LNCAP (cell line): Measurements from ENCODE around the gene CUEDC1.

Source experiments
- TF ChIP-seq, protein P1 (sequence below): fragments of 450-650 bp; IDR thresholded peaks from 2 replicates; pipeline ENCODE4 v1.5.1; 2017; ENCODE audit warnings: mild to moderate bottlenecking

Gene CUEDC1

DNA sequence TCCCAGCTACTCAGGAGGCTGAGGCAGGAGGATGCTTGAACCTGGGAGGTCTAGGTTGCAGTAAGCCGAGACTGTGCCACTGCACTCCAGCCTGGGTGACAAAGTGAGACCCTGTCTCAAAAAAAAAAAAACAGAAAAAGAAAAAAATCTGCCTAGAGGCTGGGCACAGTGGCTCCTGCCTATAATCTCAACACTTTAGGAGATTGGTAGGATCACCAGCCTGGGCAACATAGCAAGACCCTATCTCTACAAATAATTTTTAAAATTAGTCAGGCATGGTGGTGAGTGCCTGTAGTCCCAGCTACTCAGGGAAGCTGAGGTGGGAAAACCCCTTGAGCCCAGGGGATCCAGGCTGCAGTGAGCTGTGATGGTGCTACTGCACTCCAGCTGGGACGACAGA, 17.7 kb downstream of the CUEDC1 start:
- TF ChIP-seq, protein P1, sequence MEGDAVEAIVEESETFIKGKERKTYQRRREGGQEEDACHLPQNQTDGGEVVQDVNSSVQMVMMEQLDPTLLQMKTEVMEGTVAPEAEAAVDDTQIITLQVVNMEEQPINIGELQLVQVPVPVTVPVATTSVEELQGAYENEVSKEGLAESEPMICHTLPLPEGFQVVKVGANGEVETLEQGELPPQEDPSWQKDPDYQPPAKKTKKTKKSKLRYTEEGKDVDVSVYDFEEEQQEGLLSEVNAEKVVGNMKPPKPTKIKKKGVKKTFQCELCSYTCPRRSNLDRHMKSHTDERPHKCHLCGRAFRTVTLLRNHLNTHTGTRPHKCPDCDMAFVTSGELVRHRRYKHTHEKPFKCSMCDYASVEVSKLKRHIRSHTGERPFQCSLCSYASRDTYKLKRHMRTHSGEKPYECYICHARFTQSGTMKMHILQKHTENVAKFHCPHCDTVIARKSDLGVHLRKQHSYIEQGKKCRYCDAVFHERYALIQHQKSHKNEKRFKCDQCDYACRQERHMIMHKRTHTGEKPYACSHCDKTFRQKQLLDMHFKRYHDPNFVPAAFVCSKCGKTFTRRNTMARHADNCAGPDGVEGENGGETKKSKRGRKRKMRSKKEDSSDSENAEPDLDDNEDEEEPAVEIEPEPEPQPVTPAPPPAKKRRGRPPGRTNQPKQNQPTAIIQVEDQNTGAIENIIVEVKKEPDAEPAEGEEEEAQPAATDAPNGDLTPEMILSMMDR: no peak

DNA sequence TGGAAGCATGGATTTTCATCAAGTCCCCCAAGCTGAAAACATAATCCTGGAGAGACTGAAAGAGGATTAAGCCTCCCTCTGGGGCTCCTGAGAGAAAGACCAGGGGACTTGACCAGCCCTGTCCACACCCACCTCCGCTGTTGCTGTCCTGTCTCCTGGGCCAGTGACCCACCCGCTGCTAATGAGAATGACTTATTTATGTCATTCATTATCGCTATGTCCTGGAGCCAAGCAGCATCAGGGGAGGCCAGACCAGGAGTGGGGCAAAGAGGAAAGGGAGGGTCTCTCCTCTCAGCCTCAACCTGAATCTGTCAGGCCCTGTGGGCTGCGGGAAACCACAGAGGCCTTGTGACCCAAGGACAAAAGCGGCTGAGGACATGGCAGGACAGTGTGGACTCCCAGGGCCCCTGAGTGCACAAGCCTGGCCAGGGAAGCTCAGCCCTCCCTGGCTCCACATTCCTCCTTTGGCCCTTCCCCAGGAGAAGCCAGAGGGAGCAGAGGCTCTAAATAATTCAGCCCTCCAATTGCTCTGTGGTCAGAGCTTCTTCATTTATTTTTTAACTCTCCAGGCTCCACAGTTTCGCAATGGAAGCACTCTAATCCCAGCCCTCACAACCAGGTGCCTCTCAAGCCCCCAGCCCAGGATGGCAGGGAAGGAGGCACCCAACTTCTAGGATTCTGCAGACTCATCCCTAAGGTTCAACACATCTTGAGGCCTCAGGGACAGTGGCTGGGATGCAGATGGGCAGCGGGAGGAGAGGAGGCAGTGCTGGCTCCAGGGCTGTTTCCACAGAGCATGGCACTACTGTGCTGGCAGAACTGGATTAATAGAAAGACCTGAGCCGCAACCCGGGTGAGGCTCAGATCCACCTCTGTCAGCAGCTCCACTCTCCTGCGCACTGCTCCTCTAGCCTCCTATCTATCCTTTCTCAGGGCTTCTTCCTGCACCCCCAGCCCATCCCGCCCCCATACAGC, 19.1 kb downstream of the CUEDC1 start:
- TF ChIP-seq, protein P1: no peak

DNA sequence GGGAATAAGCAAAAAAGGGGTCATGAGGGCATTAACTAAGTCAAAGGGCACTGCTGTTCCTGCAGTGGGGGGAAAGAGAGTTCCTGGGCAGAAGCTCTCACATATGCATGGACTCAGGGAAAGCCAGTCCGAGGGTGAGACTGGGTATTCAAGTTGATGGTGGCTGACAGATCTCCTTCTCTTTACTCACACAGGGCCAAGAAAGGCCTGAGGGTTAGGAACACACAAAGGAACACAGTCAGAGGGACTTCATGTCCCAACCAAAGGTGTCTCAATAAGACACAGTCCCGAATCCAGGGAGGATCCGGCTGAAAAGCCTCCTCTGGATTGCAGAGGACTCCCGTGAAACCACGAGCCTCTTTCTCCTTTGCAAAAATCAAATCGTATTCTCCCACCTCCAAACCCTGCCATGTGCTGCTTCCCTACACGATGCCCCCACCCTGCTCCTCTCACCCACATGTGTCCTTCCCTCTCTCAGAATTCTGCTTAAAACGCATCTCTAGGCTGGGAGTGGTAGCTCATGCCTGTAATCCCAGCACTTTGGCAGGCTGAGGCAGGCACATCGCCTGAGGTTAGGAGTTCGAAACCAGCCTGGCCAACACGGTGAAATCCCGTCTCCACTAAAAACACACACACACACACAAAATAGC, 23.6 kb downstream of the CUEDC1 start:
- TF ChIP-seq, protein P1: no peak

DNA sequence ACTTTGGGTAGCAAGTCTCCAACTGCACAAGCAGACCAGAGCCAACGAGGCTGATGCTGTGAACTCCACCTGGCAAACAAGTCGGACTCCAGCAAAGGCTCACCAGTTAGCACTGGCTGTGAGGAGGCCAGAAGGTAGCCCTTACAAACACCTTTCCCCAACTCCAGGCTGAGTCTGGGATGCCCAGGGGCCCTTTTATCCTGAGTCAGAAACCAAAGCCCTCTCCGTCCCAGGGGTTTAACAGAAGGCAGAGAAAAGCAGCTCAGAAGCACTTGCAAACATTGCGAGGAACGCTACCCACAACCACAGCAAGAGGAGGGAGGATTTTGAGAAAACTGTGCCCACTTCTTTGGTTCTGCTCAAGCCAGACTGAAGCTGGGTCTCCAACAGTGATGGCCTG, 25.0 kb downstream of the CUEDC1 start:
- TF ChIP-seq, protein P1: no peak

DNA sequence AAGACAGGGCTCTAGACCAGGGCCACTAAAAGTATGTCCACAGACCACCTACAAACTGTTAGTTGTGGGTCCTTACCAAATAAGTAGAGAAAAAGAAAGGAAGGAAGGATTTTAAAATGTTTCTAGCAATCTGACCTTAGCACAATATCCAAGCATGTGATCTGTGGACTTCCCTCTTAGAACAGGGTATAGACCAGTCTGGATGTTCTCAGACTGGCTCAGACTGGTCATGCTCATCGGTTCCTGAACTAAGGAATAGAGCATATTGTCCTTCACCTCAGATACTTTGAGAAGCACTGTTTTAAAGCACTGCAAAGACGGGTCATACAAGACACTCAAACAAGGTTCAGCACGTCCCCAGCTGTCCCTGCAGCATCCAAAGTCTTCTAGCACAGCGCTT, 25.8 kb downstream of the CUEDC1 start:
- TF ChIP-seq, protein P1: no peak

DNA sequence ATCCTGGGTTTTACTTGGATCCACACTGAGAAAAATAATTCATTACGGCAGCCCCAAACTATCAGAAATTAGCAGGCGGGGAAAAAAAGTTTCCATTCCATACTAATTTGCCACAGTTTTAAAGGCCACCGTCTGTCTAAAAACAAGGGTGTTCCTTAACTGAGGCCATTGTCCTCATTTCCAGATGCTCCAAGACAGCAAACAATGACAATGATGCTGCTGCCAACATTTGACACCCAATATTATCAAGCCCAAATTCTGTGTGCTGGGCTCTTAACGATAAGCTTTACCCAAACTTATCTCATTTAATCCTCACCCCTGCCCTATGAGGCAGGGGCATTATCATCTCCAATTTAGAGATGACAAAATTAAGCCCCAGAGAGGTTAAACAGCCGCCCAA, 26.3 kb downstream of the CUEDC1 start:
- TF ChIP-seq, protein P1: no peak

DNA sequence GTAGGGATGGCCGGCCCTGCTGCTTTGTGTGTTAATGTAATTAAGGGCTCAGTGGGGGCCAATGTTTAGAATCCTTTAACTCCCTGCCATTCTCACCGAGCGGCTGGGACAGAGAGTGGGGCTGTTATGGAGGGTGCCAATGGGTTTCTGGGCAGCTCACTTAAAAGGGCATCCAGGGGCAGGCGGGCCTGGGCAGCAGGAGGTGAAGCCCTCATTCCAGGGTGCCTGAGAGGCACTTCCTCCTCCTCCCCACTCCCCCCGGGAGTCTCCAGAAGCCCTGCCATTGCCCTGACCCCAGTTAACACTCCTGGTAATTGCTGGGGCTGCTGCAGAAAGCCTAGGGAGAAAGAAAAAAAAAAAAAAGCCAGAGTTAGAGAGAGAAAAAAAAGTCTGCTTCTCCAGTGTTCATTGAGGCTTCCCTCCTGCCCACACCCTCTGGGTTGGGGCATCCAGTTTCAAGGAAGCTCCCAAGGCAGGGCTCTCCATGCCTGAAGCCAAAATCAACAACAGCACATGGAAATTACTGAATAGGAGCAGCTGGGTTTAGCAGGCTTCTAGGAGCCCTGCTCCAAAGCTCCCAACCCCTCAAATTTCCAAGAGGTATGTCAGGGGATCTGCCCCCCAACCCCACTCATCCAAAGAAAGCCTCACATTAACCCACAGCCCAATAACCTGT, 28.0 kb downstream of the CUEDC1 start:
- TF ChIP-seq, protein P1: no peak
